Natural killer cell (primary cell): ENCODE results near the gene CHD1. TPM values are rescaled to one million over a fixed set of nuclear protein-coding genes. Genes with fewer than 3 reads are reported as not detected.

Experiments used
- ATAC-seq, 3 donors: fragments of 150-1000 bp in 2 of 3; fragments of 200-7000 bp in 1 of 3; cut with Tn5 transposase; 1 replicate in 1 of 3; 2 replicates in 2 of 3; pipeline ENCODE4 v1.10.0; 2021; ENCODE audit warnings: mild to moderate bottlenecking in 2 of 3, moderate library complexity in 2 of 3
- DNase-seq, 2 donors: peaks; one replicate each; pipeline versions ENCODE4 v3.0.0 to v3.0.0-alpha.2; 2013 to 2021; ENCODE audit warnings: mixed read lengths in 1 of 2
- H3K27ac ChIP-seq: one replicate; pipeline ENCODE4 v1.5.1; 2013; ENCODE audit warnings: mild to moderate bottlenecking, low read length
- H3K27me3 ChIP-seq: one replicate; pipeline ENCODE4 v1.6.1; 2013; ENCODE audit warnings: low read length; ENCODE audit not compliant: control insufficient read depth, insufficient read depth
- H3K36me3 ChIP-seq: one replicate; pipeline ENCODE4 v1.6.1; 2013; ENCODE audit warnings: low read length; ENCODE audit not compliant: control insufficient read depth, insufficient read depth
- H3K4me1 ChIP-seq: one replicate; pipeline ENCODE4 v1.6.1; 2013; ENCODE audit warnings: low read length; ENCODE audit not compliant: control insufficient read depth, insufficient read depth
- H3K4me3 ChIP-seq: one replicate; pipeline ENCODE4 v1.5.1; 2013; ENCODE audit warnings: low read length
- H3K9me3 ChIP-seq: one replicate; pipeline ENCODE4 v1.6.1; 2013; ENCODE audit warnings: low read length; ENCODE audit not compliant: control insufficient read depth, insufficient read depth
- H3K27ac Mint-ChIP-seq, 2 donors: one replicate each; pipeline ENCODE4 v1.8.0; 2022; ENCODE audit warnings: mild to moderate bottlenecking in 2 of 2, mixed read lengths in 2 of 2, moderate library complexity in 1 of 2
- H3K27me3 Mint-ChIP-seq, 2 donors: one replicate each; pipeline ENCODE4 v1.8.0; 2022; ENCODE audit warnings: low read depth in 2 of 2, mixed read lengths in 2 of 2
- H3K36me3 Mint-ChIP-seq: one replicate; pipeline ENCODE4 v1.8.0; 2022; ENCODE audit warnings: mixed read lengths
- H3K4me1 Mint-ChIP-seq, 2 donors: one replicate each; pipeline ENCODE4 v1.8.0; 2022; ENCODE audit warnings: mixed read lengths in 2 of 2
- H3K4me3 Mint-ChIP-seq: one replicate; pipeline ENCODE4 v1.8.0; 2022; ENCODE audit warnings: mild to moderate bottlenecking, moderate library complexity, mixed read lengths
- H3K9me3 Mint-ChIP-seq, 2 donors: one replicate each; pipeline ENCODE4 v1.8.0; 2022; ENCODE audit warnings: mixed read lengths in 2 of 2
- WGBS: methylation state at CpG from one replicate; pipeline ENCODE4 v1.1.7; 2013; ENCODE audit warnings: missing lambda C conversion rate; ENCODE audit not compliant: insufficient coverage; 5-methylcytosine and 5-hydroxymethylcytosine counted together
- intact Hi-C: fragments of 100-400 bp; cut with micrococcal nuclease; formaldehyde crosslinking; loops from one replicate; pipeline ENCODE4 v1.14.2; 2022
- total RNA-seq, 4 donors: library from RNA; stranded (reverse); fragments of 120-200 nt in 1 of 4; gene quantifications; one replicate each; pipeline versions ENCODE4 v1.2.3 to v1.2.4, GENCODE V29; 2013 to 2022
- TF ChIP-seq, protein P1 (sequence below): fragments of 200-600 bp; IDR thresholded peaks from one replicate; pipeline ENCODE4 v1.8.0; 2022; ENCODE audit warnings: antibody characterized with exemption

CHD1 gene
- total RNA-seq, 3 donors from 2014 or later (not counting 1 experiment from before 2014, with no cell fraction given), result 116 to 127 (median 117) TPM

DNA sequence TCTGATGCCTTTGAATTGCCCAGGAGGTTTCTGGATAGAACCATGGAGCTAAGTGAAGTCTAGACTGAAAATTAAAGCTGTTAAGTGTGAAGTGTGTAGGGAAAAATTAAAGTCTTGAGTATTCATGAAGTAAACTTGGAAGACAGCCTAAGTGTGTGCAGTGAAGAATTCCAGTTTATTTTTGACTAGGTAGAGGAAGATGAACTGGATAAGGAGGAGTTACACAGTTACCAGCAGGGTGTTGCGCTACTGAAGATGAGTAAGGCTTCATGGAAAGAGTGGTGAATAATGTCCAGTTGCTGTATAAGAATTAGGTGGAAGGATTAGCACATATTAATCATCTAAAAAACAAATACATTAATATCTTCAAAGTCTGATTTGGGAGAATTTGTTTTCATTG, 5.7 kb upstream of the CHD1 start:
- Histone ChIP-seq H3K4me1 (peaks cover 18% of the 10 kb centered on the region), H3K27ac (peak overlapping the region; percentile 93), H3K36me3 (no peaks in the 10 kb centered on the region), H3K9me3 (no peaks in the 10 kb centered on the region), H3K27me3 (no peaks in the 10 kb centered on the region), H3K4me3 (no peak overlapping the region)
- H3K27ac Mint-ChIP-seq, result peak overlapping the region; percentile 95 to 97
- H3K4me1 Mint-ChIP-seq, result peaks cover 21 to 33% of the 10 kb centered on the region in 2 donors
- intact Hi-C loops, result no loop called here
- H3K9me3 Mint-ChIP-seq, result no peaks in the 10 kb centered on the region
- H3K36me3 Mint-ChIP-seq, result no peaks in the 10 kb centered on the region
- H3K27me3 Mint-ChIP-seq, result no peaks in the 10 kb centered on the region
- H3K4me3 Mint-ChIP-seq, result no peak overlapping the region
- 100% methylated on average over 1 of the region's 1 CpG for WGBS
- ATAC-seq (no peak), DNase-seq (no peak)
- TF ChIP-seq, protein P1, sequence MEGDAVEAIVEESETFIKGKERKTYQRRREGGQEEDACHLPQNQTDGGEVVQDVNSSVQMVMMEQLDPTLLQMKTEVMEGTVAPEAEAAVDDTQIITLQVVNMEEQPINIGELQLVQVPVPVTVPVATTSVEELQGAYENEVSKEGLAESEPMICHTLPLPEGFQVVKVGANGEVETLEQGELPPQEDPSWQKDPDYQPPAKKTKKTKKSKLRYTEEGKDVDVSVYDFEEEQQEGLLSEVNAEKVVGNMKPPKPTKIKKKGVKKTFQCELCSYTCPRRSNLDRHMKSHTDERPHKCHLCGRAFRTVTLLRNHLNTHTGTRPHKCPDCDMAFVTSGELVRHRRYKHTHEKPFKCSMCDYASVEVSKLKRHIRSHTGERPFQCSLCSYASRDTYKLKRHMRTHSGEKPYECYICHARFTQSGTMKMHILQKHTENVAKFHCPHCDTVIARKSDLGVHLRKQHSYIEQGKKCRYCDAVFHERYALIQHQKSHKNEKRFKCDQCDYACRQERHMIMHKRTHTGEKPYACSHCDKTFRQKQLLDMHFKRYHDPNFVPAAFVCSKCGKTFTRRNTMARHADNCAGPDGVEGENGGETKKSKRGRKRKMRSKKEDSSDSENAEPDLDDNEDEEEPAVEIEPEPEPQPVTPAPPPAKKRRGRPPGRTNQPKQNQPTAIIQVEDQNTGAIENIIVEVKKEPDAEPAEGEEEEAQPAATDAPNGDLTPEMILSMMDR, result no peak

DNA sequence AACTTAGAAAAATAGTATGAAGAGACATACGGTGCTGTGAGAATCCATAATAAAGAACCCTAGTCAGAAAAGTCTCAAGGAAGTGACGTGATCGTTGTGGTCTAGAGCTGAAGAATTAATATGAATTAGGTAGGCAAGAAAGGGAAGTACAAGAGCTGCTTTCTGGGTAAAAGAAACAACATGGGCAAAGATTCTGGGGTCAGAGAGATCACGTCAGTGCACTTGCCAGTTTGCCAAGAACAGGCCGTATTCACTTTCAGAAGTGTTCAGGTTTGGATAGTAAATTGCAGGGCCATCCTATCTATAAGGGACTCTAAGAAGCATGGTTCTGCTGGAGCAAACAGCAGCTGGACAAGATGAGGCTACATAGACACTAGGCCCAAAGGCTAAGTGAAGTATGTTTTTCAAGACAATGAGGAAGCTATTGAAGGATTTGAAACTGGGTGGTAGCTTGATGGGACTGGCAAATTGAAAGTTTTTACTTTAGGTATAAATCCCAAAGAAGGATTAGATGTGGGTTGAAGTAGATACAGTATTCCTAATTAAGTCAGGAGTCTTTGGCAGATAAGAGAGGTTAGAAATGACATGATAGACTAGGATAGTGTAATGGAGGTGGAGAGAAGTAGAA, 4.8 kb upstream of the CHD1 start:
- H3K4me3 Mint-ChIP-seq, result peak overlapping the region; percentile 49
- TF ChIP-seq, protein P1, result no peak
- H3K9me3 Mint-ChIP-seq, result no peaks in the 10 kb centered on the region
- H3K27ac Mint-ChIP-seq, result peak overlapping the region; percentile 95 to 97
- Histone ChIP-seq H3K27me3 (no peaks in the 10 kb centered on the region), H3K27ac (peak overlapping the region; percentile 93), H3K36me3 (no peaks in the 10 kb centered on the region), H3K4me3 (no peak overlapping the region), H3K4me1 (peaks cover 18% of the 10 kb centered on the region), H3K9me3 (no peaks in the 10 kb centered on the region)
- DNase-seq, result peak in 1 of 2 donors; percentile 81
- no peaks in the 10 kb centered on the region for H3K27me3 Mint-ChIP-seq
- peak in 2 of 3 donors; percentile 2 to 6 for ATAC-seq
- 5% methylated on average over 5 of the region's 5 CpGs for WGBS
- no peaks in the 10 kb centered on the region for H3K36me3 Mint-ChIP-seq
- intact Hi-C loops, result no loop called here
- H3K4me1 Mint-ChIP-seq, result peaks cover 31 to 36% of the 10 kb centered on the region in 2 donors

DNA sequence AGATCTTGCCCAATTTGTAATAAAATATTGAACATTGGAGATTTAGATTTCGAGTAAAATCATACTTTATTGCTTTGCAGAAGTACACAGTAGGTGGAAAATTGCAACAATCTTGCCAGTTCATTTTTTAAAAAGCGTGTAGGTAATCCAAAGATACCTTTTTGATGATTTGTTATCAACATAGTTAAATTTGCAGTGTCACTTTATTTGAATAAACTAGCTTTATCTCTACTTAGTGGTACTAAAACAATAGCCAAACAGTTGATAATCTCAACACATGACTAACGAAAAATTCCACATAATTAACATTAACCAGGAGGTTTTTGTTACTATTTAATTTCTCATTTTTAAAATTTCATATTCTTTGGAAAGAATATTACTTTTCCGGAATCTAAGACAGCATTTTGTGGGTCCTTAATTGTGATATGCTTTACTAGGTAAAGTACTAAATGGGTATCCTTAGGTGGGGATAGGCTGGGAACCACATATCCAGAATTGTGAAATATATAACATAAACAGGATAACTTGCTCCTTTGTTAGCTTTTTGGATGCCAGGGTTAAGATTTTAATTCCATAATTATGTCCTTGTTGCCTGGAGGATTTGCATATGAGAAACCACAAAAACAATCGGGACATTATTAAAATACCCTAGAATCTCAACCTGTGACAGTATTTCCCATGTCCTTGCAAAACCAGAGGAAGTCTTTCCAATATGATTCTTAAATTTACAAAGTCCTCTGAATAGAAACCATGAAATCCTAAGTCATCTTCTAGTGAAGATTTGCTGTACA, 2.4 kb upstream of the CHD1 start:
- peaks cover 21% of the 10 kb centered on the region for H3K4me1 ChIP-seq
- H3K27ac ChIP-seq, result peak overlapping the region; percentile 98
- no peaks in the 10 kb centered on the region for H3K9me3 Mint-ChIP-seq
- ATAC-seq (no peak), DNase-seq (no peak)
- TF ChIP-seq, protein P1, result no peak
- H3K27me3 Mint-ChIP-seq, result no peaks in the 10 kb centered on the region
- 87% methylated on average over 2 of the region's 5 CpGs for WGBS
- H3K36me3 ChIP-seq, result peaks cover under 1% of the 10 kb centered on the region
- no peaks in the 10 kb centered on the region for H3K9me3 ChIP-seq
- peak overlapping the region; percentile 97 to 98 for H3K27ac Mint-ChIP-seq
- intact Hi-C loops, result no loop called here
- no peaks in the 10 kb centered on the region for H3K36me3 Mint-ChIP-seq
- no peaks in the 10 kb centered on the region for H3K27me3 ChIP-seq
- H3K4me3 Mint-ChIP-seq, result peak overlapping the region; percentile 96
- no peak overlapping the region for H3K4me3 ChIP-seq
- peaks cover 44 to 52% of the 10 kb centered on the region in 2 donors for H3K4me1 Mint-ChIP-seq
